HL-60/S4 treated with retinoic acid at 250 ng/mL for 4 days and 3 days (cell line): Measurements from ENCODE around the gene HHAT.

Experiments
- in situ Hi-C: fragments of 300-500 bp; cut with MboI; formaldehyde crosslinking; loops from 2 replicates; pipeline ENCODE4 v1.7.0; 2022; ENCODE audit warnings: low sequenced_read_pairs

HHAT gene

GRCh38 chr1:210476730-210477129 is 148.0 kb downstream of the HHAT start:
- in situ Hi-C loops, result no loop called here

- in situ Hi-C loops, result no loop called here
Observed at GRCh38 chr1:210477328-210477924, 148.7 kb downstream of the HHAT start.

- in situ Hi-C loops, result no loop called here
Observed at GRCh38 chr1:210478820-210479219, 150.1 kb downstream of the HHAT start.

- in situ Hi-C loops, result no loop called here
Observed at GRCh38 chr1:210482491-210482890, 153.8 kb downstream of the HHAT start.

- in situ Hi-C loops, result no loop called here
Observed at GRCh38 chr1:210482945-210483617, 154.4 kb downstream of the HHAT start.

- in situ Hi-C loops, result no loop called here
Observed at GRCh38 chr1:210483821-210484220, 155.1 kb downstream of the HHAT start.

DNA sequence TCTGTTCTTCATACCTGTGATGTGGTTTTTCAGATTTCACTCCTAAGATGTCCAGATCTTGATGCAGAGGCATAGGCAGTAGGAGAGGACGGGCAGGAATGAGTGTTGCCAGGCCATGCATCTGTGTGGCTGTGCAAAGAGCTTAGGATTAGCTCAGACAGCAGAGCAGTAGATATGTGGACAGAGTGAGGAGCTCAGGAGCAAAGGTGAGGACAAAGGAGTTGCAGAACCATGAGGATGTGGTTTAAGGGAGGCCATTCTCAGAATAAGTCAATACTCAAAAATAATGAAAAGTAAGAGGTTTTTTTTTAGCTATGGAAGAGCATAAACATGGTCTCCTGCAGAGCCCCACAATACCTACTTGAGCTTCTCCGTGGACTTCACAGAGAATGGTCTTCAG is 158.3 kb downstream of the HHAT start:
- in situ Hi-C loops, result no loop called here

DNA sequence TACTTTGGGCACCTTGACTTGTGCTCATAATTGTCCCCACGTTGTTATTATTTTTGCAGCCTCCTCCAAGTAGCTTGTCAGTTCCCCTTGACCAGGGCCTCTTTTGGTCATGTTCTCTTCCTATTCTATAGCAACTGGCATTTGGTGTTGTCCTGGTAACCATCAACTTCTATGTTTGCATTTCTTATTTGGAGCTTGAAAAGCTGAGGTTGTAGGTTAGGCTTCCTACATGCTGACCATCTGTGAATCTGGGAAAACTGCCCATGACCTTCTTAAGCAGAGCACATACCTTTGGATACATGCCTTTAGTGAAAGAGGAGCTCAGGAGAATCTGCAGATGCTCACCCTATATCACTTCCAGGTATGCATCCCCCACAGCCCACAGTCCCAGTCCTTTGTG is 160.8 kb downstream of the HHAT start:
- in situ Hi-C loops, result no loop called here

- in situ Hi-C loops, result no loop called here
Observed at GRCh38 chr1:210490781-210491180, 162.1 kb downstream of the HHAT start.

GRCh38 chr1:210496063-210496462 is 167.4 kb downstream of the HHAT start:
- in situ Hi-C loops, result no loop called here

GRCh38 chr1:210499956-210500355 is 171.3 kb downstream of the HHAT start:
- in situ Hi-C loops, result no loop called here

GRCh38 chr1:210500831-210501230 is 172.1 kb downstream of the HHAT start:
- in situ Hi-C loops, result no loop called here

DNA sequence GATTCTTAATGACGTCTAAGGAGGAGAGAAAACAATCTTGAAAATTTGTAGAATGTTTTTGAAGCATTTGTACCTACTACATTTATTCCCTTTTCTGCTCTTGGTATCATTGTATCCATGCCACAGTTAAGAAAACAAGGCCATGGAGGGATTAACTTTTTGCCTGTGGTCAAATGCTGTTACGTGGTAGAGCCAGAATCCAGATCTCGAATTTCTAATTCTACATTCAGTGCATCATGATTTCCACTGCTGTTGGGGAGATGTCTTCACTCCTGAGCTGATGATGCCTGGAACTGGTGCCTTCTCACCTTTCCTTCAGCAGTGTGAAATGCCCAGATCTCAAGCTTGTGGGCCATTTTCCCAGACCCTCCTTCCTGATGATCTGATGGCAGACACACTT is 175.6 kb downstream of the HHAT start:
- in situ Hi-C loops, result no loop called here

DNA sequence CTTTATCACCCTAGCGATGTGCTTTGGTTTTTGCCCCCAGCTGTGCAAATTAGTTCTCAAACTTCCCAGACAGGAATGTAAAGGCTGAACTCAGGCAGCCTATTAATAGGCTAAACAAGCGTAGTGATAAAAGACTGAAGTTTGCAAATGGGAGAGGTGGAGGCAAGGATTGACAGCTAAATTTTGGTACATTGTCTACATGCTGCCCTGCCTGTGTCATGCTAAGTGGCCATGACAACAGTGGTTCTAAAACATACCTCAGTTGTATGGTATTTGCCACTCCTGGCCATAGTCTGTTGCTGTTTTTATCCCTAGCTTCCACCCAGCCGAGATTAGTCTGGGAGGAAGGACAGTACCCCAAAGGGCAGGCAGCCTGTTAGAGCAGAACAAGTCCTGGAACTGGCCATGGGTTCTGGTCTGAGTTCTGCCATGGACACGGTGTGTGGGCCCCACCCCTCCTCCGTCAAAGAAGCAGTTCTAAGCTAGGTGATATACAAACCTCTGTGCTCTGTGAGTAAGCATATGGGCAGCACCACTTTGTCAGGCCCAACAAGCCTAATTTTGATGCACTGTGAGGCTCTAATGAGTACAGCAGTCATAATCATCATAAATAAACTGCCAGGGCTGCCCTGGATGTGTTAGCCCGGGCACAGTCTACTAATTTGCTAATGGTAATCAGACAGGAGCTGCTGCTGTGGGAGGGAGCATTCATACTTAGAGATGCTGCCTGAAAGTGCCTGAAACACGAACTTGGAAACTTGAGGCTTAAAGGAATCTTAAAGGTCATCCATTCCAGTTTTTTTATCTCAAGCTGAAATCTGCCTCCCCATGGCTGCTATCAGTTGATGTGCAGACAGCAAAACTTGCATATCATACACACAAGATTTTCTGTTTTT is 177.1 kb downstream of the HHAT start:
- in situ Hi-C loops, result no loop called here

GRCh38 chr1:210506689-210507088 is 178.0 kb downstream of the HHAT start:
- in situ Hi-C loops, result no loop called here

GRCh38 chr1:210516092-210516656 is 187.5 kb downstream of the HHAT start:
- in situ Hi-C loops, result no loop called here

- in situ Hi-C loops, result no loop called here
Observed at GRCh38 chr1:210516697-210517459, 188.2 kb downstream of the HHAT start.

GRCh38 chr1:210523830-210524229 is 195.1 kb downstream of the HHAT start:
- in situ Hi-C loops, result no loop called here

DNA sequence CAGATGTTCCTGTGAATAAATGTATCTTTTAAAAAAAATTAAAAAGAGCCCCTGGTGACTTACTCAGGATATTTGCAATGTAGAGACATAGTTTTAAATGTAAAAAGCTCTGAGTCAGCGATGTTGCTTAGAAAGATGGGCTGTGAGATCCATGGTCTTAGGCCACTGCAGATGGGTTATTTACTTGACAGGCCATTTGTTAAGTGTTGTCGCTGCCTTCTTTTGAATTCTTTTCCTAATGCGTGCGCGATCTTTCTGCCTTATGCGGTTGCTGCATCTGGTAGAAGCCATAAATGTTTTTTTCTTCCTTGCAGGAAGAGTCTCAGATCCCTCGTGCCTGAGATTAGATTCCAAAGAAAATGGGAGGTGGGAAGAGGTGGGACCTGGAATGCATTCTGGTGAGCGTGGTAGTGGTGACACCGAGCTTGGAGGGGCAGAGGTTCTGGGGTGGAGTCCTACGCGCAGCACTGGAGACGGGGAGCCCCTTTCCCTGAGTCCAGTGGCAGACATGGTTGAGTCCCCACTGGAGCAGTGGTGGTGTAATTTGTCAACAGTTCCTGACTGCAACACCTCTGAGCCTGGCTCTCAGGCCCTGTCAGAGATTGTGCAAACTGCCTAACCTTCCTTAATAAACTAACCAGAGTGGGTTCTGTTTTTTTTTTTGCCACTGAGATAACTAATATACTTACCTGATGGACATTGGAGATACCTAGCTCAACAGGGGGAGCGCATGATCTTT is 197.2 kb downstream of the HHAT start:
- in situ Hi-C loops, result no loop called here

GRCh38 chr1:210527091-210527490 is 198.4 kb downstream of the HHAT start:
- in situ Hi-C loops, result no loop called here
